ENCODE data around the gene LAMA2.

GRCh38 chr6:129073691-129074395, 190.9 kb downstream of the LAMA2 start:
- TF ChIP-seq CTCF (IDR thresholded peaks at IDR 0.05; ENCODE audit: insufficient read depth, low read depth, low read length) (no peak), EZH2 (IDR thresholded peaks at IDR 0.05; ENCODE audit: insufficient read depth, low read length) (no peak)
